Measurements from ENCODE around the gene KRTAP5-8. TPM values are rescaled to one million over a fixed set of nuclear protein-coding genes. Genes with fewer than 3 reads are reported as not detected.
"Not testable (repeated sequence)": the region's sequence is repeated elsewhere in the genome, so short reads cannot be mapped to it uniquely, and the experiment has no call there.

KRTAP5-8 gene
- total RNA-seq, 1 experiment from 2014 or later, result not detected

DNA sequence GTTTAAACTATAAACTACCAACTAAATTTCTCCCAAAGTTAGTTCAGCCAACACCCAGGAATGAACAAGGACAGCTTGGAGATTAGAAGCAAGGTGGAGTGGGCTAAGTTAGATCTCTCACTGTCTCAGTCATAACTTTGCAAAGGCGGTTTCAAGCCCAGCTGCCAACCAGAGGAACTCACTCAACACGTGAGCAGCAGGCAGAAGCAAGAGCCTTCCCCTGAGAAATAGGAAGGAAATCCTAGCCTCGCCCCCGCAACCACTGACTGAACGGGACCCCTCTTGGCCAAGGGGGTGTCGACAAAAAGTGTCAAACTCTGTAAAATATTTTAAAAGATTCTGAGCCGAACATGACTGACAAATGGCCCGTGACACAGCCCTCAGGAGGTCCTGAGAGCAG is 6.0 kb downstream of the KRTAP5-8 start:
- DNase-seq (ENCODE audit: low spot score), result no peak

DNA sequence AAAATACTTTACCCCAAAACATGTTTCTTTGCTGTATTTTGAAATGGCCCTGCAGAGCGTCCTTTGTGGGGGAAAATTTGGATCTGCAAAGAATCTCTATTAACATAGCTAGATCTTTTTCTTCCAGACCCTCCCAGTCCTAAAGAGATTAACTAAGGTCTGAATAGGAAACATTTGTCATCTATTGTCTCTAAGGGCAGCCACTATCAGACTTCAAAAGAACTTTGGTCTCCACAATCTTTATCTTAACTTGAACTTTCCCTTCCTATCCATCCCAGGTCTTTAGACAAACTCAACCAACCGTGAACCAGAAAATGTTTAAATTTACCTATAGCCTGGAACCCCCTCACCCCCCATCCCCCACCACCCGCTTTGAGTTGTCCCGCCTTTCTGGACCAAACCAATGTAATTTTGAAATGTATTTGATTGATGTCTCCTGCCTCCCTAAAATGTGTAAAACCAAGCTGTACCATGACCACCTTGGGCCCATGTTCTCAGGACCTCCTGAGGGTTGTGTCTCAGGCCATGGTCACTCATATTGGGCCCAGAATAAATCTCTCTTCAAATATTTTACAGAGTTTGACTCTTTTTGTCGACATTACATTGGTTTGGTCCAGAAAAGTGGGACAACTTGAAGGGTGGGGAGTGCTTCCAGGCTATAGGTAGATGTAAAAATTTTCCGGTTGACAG is 6.8 kb downstream of the KRTAP5-8 start:
- no peak for DNase-seq (ENCODE audit: low spot score)

DNA sequence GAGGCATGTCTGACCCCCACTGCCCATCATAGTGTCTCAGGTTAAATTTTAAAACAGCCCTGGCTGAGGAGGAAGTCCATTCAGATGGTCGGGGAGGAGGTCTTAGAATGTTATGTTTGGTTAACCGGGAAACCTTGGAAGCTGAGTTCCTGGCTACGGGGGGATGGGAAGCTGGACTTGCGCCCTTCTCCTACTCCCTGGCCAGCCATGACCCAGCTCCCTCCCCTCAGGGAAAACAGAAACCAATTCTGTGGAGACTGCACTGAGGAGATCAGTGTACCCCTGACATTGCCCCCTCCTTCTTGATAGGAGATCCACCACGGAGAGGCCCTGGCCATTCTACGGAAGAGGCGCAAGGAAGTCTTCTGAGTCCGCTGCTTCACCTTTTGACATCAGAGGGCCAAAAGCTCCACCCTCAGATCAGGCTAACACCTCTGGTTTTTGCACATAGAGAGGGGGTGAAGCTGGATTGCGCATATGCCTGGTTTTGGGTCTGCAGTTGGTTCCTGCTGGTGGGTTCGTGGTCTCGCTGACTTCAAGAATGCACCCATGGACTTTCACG is 7.7 kb downstream of the KRTAP5-8 start:
- no peak for DNase-seq (ENCODE audit: low spot score)

GRCh38 chr11:71548120-71548519 is 10.3 kb downstream of the KRTAP5-8 start, which contains the start of gene KRTAP5-9:
Gene KRTAP5-9, plus strand, starts transcription at chr11:71548420. Its CDS starts 238 bp downstream, at chr11:71548658.
- no peak for DNase-seq (ENCODE audit: low spot score)

DNA sequence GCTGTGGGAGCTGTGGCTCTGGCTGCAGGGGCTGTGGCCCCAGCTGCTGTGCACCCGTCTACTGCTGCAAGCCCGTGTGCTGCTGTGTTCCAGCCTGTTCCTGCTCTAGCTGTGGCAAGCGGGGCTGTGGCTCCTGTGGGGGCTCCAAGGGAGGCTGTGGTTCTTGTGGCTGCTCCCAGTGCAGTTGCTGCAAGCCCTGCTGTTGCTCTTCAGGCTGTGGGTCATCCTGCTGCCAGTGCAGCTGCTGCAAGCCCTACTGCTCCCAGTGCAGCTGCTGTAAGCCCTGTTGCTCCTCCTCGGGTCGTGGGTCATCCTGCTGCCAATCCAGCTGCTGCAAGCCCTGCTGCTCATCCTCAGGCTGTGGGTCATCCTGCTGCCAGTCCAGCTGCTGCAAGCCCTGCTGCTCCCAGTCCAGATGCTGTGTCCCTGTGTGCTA is 10.9 kb downstream of the KRTAP5-8 start:
- DNase-seq (ENCODE audit: low spot score), result no peak

GRCh38 chr11:71551711-71552110 is 13.9 kb downstream of the KRTAP5-8 start:
- DNase-seq (ENCODE audit: low spot score), result no peak

- no peak for DNase-seq (ENCODE audit: low spot score)
These were observed 17.2 kb downstream of the KRTAP5-8 start for GRCh38 chr11:71554996-71555395.

- no peak for DNase-seq (ENCODE audit: low spot score)
These were observed 17.7 kb downstream of the KRTAP5-8 start for GRCh38 chr11:71555508-71555907.

GRCh38 chr11:71556018-71556417 is 18.2 kb downstream of the KRTAP5-8 start:
- no peak for DNase-seq (ENCODE audit: low spot score)

DNA sequence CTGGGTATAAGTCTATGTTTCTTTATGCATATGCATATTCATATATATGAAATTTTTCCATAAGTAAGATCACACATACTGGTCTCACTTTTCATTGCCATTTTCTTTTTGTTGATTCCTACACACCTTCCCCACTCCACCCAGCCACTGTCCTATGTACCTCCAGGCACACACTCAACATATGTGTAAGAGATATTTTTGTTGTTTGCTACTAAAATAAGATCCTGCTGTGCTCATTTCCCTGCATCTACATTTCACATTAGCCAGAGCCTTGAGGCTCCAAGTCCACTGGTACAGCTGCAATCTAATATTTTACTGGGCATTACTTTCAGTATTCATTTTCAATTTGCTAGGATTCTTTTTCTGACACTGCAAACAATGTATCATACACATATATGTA is 19.4 kb downstream of the KRTAP5-8 start:
- no peak for DNase-seq (ENCODE audit: low spot score)

DNA sequence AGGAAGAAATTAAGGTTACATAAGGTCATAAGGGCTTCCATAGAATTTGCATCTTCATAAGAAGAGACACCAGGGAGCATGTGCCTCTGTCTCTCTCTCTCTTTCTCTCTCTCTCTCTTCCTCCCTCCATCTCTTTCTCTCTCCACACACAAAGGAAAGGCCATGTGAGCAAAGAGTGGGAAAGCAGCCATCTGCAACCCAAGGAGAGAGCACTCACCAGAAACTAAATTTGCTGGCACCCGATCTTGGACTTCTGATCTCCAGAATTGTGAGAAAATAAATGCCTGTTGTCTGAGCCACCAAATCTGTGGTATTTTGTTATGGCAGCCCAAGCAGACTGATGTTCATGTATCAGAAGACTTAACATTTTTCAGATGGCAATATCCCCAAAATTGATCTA is 21.2 kb downstream of the KRTAP5-8 start:
- no peak for DNase-seq (ENCODE audit: low spot score)

DNA sequence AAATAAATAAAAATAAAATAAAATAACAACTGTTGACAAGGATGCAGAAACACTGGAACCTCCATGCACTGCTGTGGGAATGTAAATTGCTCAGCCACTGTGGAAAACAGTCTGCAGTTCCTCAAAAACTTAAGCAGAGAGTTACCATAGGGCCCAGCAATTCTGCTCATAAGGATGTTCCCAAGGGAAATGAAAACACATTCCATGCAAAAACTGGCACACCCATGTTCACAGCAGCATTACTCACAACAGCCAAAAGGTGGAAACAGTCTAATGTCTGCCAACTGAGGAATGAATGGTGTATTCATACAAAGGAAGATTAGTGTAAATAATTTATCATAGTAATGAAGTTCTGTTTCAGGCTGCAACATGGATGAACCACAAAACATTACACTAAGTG is 24.3 kb downstream of the KRTAP5-8 start:
- DNase-seq (ENCODE audit: low spot score), result no peak

GRCh38 chr11:71563406-71563805 is 25.6 kb downstream of the KRTAP5-8 start:
- peak; percentile 46 for DNase-seq (ENCODE audit: low spot score)

DNA sequence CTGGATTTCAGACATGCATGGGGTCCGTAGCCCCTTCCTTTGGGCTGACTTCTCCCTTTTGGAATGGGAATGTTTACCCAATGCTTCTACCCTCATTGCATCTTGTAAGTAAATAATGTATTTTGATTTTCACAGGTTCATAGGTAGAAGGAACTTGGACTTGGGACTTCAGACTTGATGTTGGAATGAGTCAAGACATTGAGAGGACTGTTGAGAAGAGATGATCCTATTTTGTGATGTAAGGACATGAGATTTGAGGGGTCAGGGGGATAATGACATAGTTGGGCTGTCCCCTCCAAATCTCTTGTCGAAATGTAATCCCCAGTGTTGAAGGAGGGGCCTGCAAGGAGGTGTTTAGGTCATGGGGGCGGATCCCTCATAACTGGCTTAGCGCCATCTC is 26.6 kb downstream of the KRTAP5-8 start:
- no peak for DNase-seq (ENCODE audit: low spot score)

GRCh38 chr11:71565263-71565662 is 27.4 kb downstream of the KRTAP5-8 start, which contains the start of gene KRTAP5-10:
Gene KRTAP5-10, plus strand, starts transcription at chr11:71565563. Its CDS starts 25 bp downstream, at chr11:71565588.
- no peak for DNase-seq (ENCODE audit: low spot score)

DNA sequence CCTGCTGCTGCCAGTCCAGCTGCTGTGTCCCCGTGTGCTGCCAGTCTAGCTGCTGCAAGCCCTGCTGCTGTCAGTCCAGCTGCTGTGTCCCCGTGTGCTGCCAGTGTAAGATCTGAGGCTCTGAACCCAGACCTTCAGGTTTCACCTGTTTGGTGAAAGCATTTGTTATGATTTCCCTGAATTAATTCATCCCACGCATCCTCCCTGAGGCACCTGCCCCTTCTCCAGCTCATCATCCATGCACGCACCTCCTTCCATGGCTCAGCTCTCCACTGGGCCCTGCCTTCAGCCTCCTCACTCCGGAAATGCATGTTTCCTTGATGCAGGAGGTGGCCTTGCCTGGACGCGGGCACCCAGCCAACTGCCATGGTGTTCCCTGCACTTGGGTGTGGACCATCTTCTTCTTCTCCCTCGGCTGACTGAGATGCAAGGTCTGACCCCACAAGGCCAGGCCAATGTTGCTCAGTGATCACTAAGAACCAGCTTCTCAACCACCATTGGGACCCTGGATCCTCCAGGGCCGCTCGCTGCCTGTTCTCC is 28.3 kb downstream of the KRTAP5-8 start:
- no peak for DNase-seq (ENCODE audit: low spot score)

GRCh38 chr11:71566626-71567599 is 29.1 kb downstream of the KRTAP5-8 start:
- DNase-seq (ENCODE audit: low spot score), result not testable (repeated sequence)

DNA sequence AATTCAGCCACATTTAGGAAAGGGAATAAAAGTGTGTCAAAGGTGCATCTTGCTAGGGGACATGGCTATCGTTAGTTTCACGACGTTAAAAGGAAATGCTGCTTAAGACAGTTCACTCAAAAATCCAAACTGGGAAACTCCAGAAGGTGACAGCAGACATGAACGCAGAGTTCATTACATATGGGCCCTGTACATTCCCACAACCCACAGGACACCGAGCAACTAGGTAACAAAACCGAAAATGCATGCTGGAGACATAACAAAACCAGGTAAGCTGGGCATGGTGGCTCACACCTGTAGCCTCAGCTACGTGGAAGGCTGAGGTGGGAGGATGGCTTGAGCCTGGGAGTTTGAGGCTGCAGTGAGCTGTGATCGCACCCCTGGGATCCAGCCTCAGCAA is 29.8 kb downstream of the KRTAP5-8 start:
- not testable (repeated sequence) for DNase-seq (ENCODE audit: low spot score)

DNA sequence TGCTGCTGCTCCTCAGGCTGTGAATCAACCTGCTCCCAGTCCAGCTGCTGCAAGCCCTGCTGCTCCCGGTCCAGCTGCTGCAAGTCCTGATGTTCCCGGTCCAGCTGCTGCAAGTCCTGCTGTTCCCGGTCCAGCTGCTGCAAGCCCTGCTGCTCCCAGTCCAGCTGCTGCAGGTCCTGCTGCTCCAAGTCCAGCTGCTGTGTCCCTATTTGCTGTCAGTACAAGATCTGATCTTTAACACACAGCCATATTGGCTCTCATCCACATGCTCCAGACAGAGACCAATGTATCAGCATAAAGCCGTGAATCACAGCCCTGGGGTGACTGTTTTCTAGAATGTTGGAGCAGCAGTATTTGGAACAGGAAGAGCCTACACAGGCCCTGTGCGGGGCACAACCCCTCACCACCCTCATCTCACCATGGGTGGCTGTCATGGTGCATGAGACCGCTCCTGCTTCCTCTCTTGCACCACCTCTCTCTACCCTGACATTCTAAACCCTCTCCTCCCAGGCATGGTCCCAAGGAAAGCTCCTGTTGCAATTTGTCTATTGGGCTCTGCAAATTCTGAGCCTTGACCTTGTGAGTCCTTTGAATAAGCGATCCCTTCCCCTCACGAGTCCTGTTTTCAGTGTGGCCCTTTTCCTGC is 31.0 kb downstream of the KRTAP5-8 start:
- DNase-seq (ENCODE audit: low spot score), result no peak

DNA sequence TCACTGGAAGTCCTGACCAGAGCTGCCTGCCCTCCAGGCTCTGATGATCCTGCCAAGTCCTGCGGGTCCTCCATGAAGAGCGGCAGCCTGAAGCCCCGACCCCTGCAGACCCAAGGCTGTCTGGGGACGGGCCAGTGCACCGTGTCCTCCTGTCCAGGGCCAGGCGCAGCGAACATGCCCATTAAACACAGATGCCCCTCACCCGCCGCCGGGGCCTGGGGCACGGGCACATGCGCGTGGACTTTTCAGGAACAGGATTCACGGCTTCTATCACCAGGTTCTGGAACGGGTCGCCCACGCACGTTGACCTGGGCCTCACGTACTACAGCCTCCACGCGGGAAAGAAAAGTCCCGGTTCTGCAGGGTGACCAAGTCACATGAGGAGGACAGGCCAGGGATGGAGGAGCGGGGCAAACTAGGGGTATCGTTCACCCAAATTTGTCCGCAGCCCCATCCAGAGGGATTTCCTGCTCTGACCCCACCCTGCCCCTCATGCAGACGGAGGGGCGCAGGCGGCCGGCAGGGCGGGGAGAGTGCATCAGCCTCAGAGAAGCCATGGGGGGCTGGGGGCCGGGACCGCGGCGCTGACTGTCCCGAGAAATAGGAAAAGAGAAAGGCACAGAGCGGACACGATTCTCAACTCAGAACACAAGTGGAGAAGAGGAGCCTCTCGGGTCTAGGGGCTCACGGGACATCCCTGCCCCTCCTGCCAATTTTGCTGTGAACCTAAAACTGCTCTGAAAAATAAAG is 33.5 kb downstream of the KRTAP5-8 start:
- not testable (repeated sequence) for DNase-seq (ENCODE audit: low spot score)

DNA sequence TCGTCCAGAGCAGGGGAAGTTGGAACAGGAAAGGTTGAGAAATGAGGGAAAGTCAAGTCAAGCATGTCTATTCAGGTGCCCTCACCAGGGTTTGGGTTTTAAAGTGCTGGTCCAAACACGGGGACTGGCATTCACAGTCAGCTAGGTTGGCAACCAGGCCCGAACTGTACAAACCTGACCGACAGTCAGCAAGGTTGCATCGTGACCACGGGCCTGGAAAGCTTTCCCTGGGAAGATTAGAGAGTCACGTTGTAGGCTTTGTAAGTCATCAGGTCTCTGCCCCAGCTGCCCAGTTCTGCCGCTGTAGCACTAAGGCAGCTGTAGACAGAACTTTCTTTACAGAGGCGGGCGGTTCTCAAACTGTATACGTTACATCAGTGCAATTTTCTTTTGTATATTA is 35.0 kb downstream of the KRTAP5-8 start:
- DNase-seq (ENCODE audit: low spot score), result no peak

Data from H4 (cell line).